Epithelial cell of esophagus (primary cell): Measurements from ENCODE around the gene TTYH3.

Experiments
- DNase-seq: peaks from one replicate; pipeline ENCODE4 v3.0.0; 2010; ENCODE audit warnings: low read depth
- H3K4me3 ChIP-seq: 2 replicates; pipeline ENCODE4 v1.5.1; 2011; ENCODE audit warnings: mild to moderate bottlenecking, low read length, control low read depth
- TF ChIP-seq, protein P1 (sequence below): IDR thresholded peaks from 2 replicates; pipeline ENCODE4 v1.5.1; 2011; ENCODE audit warnings: low read depth, mild to moderate bottlenecking, low read length, control low read depth, inconsistent platforms; ENCODE audit not compliant: insufficient read depth; ENCODE audit errors: missing control alignments

The TTYH3 gene

DNA sequence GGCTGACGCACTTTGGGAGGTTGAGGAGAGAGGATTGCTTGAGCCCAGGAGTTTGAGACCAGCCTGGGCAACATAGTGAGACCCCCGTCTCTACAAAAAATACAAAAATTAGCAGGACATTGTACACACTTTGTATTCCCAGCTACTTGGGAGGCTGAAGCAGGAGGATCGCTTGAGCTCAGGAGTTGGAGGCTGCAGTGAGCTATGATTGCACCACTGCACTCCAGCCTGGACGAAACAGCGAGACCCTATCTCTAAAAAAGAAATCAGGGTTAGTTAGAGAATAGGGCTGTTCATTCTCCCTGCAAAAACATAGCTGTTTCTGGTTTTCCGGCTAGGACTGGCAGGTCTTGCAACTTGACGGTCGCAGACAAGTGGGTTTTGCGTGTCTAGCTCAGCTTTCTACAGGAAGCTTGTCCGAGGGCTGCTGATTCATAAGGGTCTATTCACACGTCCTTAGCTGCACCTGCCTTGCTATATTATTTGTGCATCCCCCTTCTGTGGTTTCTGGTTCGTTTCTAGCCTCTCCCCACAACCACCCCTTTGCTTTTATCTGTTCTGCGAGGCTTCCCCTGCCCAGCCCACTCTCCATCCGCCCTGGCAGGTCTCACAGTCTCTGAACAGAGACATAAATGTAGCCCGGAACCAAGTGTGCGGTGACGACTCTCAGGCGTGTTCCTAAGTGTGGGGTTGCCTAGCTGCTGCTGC, 66.9 kb downstream of the TTYH3 start:
- H3K4me3 ChIP-seq: no peak overlapping the region
- no peak for DNase-seq
- TF ChIP-seq, protein P1, sequence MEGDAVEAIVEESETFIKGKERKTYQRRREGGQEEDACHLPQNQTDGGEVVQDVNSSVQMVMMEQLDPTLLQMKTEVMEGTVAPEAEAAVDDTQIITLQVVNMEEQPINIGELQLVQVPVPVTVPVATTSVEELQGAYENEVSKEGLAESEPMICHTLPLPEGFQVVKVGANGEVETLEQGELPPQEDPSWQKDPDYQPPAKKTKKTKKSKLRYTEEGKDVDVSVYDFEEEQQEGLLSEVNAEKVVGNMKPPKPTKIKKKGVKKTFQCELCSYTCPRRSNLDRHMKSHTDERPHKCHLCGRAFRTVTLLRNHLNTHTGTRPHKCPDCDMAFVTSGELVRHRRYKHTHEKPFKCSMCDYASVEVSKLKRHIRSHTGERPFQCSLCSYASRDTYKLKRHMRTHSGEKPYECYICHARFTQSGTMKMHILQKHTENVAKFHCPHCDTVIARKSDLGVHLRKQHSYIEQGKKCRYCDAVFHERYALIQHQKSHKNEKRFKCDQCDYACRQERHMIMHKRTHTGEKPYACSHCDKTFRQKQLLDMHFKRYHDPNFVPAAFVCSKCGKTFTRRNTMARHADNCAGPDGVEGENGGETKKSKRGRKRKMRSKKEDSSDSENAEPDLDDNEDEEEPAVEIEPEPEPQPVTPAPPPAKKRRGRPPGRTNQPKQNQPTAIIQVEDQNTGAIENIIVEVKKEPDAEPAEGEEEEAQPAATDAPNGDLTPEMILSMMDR: no peak

DNA sequence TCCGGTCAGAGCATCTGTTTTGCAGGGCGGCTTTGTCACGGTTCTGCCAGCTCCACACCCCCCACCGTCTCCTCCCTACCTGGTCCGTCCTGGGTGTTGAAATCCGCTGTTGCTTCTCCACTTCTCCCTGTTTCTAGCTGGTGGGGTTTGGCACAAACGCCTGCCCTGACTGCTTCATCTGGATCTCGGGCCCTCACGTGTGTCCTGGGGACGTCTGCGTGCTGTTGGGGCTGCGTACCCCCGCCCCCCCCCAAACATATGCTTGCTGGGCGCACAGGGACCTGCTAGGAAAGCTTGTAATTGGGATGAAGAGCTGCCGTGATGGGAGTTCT, 67.5 kb downstream of the TTYH3 start:
- TF ChIP-seq, protein P1: no peak
- H3K4me3 ChIP-seq: no peak overlapping the region
- no peak for DNase-seq

DNA sequence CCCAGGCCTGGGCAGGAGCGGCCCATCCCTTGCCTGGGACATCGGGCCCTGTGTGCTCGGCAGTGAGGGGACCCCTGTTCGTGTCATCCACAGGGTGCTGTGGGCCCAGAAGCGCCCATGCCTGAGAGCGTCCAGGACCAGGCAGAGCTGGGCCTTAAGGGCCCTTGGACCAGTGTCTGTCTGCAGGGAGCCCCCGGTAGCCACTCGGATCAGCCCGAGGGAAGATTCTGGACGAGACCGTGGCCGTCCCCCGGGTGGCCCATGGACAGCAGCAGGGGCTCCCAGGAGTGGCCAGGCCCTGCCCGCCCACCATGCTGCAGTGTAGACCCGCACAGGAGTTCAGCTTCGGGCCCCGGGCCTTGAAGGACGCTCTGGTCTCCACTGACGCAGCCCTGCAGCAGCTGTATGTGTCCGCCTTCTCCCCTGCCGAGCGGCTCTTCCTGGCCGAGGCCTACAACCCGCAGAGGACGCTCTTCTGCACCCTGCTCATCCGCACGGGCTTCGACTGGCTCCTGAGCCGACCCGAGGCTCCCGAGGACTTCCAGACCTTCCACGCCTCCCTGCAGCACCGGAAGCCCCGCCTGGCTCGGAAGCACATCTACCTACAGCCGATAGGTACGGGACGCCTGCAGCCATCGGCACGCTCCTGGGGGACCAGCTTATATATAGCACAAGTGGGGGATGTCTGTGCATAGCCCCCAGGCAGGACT, 68.5 kb downstream of the TTYH3 start:
- H3K4me3 ChIP-seq: no peak overlapping the region
- TF ChIP-seq, protein P1: no peak
- no peak for DNase-seq

DNA sequence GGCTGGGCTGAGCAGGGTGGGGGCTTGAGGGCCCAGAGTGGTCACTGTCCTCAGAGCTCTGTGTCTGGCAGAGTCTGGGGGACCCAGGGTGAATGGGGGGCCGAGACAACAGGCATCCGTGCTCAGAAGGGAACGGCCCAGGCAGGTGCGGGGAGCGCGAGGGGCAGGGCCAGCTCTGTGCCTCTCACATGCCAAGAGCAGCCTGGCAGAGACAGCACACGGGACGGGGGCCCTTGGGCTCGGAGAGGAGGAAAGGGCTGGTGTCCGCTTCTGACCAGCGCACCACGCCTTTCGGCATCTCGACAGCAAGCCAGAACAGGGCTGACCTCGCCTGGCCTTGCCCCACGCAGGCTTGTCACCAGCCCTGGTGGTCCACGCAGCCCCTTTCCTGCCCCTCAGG, 69.6 kb downstream of the TTYH3 start:
- no peak for DNase-seq
- no peak overlapping the region for H3K4me3 ChIP-seq
- TF ChIP-seq, protein P1: no peak

DNA sequence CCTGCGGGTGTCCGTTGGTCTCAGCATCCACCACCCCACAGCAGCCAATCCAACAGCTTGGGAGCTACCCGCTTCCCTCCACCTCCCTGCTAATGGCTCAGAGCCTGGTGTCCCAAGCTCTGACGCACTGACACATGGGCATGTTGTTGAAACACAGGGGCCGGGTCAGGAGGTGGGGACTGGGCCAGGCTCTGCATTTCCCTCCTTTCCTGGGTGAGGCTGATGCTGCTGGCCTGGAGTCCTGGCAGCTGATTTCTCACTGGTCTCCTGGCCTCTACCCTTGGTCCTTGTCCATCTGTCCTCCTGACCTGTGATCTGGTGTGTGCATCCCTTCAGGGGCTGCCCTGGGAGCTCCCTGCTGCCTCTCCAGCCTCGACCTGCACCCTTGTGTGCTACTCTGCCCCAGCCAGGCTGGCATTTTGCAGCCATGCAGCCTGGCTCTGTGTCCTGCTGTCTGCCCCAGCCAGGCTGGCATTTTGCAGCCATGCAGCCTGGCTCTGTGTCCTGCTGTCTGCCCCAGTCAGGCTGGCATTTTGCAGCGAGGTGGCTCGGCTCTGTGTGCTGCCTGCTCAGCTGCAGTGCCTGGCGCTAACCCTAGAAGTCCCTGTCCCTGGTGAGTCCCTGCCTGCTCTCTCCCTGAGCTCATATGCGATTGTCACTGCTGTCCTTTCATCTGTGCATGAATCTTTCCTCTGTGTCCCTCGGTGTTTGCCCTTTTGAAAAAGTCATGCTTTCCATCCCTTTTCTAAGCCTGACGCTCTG, 70.2 kb downstream of the TTYH3 start:
- no peak overlapping the region for H3K4me3 ChIP-seq
- no peak for DNase-seq
- TF ChIP-seq, protein P1: no peak

DNA sequence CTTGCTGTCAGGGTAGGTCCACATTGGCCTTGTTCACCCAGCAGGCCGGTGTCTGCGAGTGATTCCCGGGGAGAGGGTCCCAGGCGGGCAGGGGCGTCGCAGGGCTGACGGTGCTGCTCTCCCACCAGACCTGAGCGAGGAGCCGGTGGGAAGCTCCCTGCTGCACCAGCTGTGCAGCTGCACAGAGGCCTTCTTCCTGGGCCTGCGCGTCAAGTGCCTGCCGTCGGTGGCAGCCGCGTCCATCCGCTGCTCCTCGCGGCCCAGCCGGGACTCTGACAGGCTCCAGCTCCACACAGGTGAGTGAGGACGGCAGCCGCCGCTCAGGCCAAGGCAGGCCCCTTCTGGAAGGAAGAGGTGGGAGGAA, 70.8 kb downstream of the TTYH3 start:
- TF ChIP-seq, protein P1: no peak
- DNase-seq: no peak
- H3K4me3 ChIP-seq: no peak overlapping the region
